H9 (cell line): ENCODE measurements around the gene ZKSCAN4. TPM values are rescaled to one million over a fixed set of nuclear protein-coding genes. Genes with fewer than 3 reads are reported as not detected.

Experiments used
- DNase-seq: peaks from one replicate; pipeline ENCODE4 v3.0.0-alpha.2; 2017
- H2AFZ ChIP-seq: one replicate; pipeline ENCODE4 v1.6.1; 2013; ENCODE audit warnings: mild to moderate bottlenecking, low read length, control low read depth, moderate library complexity
- H2AK5ac ChIP-seq: 2 replicates; pipeline ENCODE4 v1.6.1; 2013; ENCODE audit warnings: low read length, control low read depth, mixed read lengths; ENCODE audit not compliant: insufficient read length
- H2BK120ac ChIP-seq: one replicate; pipeline ENCODE4 v1.6.1; 2013; ENCODE audit warnings: low read depth, mild to moderate bottlenecking, low read length, control low read depth, inconsistent platforms; ENCODE audit not compliant: poor library complexity, severe bottlenecking
- H2BK12ac ChIP-seq: 2 replicates; pipeline ENCODE4 v1.6.1; 2013; ENCODE audit warnings: low read length, control low read depth, mixed read lengths, low read depth; ENCODE audit not compliant: insufficient read length
- H2BK15ac ChIP-seq: 2 replicates; pipeline ENCODE4 v1.6.1; 2013; ENCODE audit warnings: low read depth, low read length, control low read depth
- H2BK20ac ChIP-seq: one replicate; pipeline ENCODE4 v1.6.1; 2013; ENCODE audit warnings: low read depth, mild to moderate bottlenecking, low read length, control low read depth, inconsistent platforms; ENCODE audit not compliant: poor library complexity, severe bottlenecking
- H2BK5ac ChIP-seq: 2 replicates; pipeline ENCODE4 v1.6.1; 2013; ENCODE audit warnings: low read length, control low read depth, mixed read lengths; ENCODE audit not compliant: insufficient read length
- H3K14ac ChIP-seq: 2 replicates; pipeline ENCODE4 v1.6.1; 2013; ENCODE audit warnings: low read length, control low read depth; ENCODE audit not compliant: insufficient read depth
- H3K18ac ChIP-seq: 2 replicates; pipeline ENCODE4 v1.6.1; 2013; ENCODE audit warnings: low read depth, mild to moderate bottlenecking, mixed read lengths, low read length, control low read depth; ENCODE audit not compliant: insufficient read length
- H3K23ac ChIP-seq: 2 replicates; pipeline ENCODE4 v1.6.1; 2013; ENCODE audit warnings: low read length, control low read depth, mixed read lengths, low read depth; ENCODE audit not compliant: insufficient read length
- H3K23me2 ChIP-seq: 2 replicates; pipeline ENCODE4 v1.6.1; 2013; ENCODE audit warnings: low read depth, mild to moderate bottlenecking, mixed read lengths, low read length, control low read depth; ENCODE audit not compliant: insufficient read length, poor library complexity, severe bottlenecking
- H3K27ac ChIP-seq: 2 replicates; pipeline ENCODE4 v1.5.1; 2013; ENCODE audit warnings: low read length, control low read depth, mixed read lengths, low read depth; ENCODE audit not compliant: insufficient read length
- H3K27me3 ChIP-seq: 2 replicates; pipeline ENCODE4 v1.6.1; 2013; ENCODE audit warnings: low read length, control low read depth, inconsistent platforms; ENCODE audit not compliant: insufficient read depth
- H3K4ac ChIP-seq: 2 replicates; pipeline ENCODE4 v1.6.1; 2013; ENCODE audit warnings: low read depth, mild to moderate bottlenecking, control low read depth, inconsistent platforms, low read length, moderate library complexity
- H3K4me1 ChIP-seq: 2 replicates; pipeline ENCODE4 v1.6.1; 2013; ENCODE audit warnings: low read length, control low read depth, inconsistent platforms; ENCODE audit not compliant: insufficient read depth
- H3K4me2 ChIP-seq: 2 replicates; pipeline ENCODE4 v1.6.1; 2013; ENCODE audit warnings: low read length, control low read depth, mixed read lengths; ENCODE audit not compliant: insufficient read length, insufficient read depth
- H3K56ac ChIP-seq: 2 replicates; pipeline ENCODE4 v1.6.1; 2013; ENCODE audit warnings: low read depth, mild to moderate bottlenecking, mixed read lengths, low read length, control low read depth; ENCODE audit not compliant: insufficient read length
- H3K79me1 ChIP-seq: 2 replicates; pipeline ENCODE4 v1.6.1; 2013; ENCODE audit warnings: low read depth, mild to moderate bottlenecking, moderate library complexity, low read length, control low read depth, inconsistent platforms; ENCODE audit not compliant: insufficient read depth, poor library complexity, severe bottlenecking
- H3K79me2 ChIP-seq: 2 replicates; pipeline ENCODE4 v1.6.1; 2013; ENCODE audit warnings: low read length, control low read depth, inconsistent platforms; ENCODE audit not compliant: insufficient read depth
- H3K9ac ChIP-seq: 2 replicates; pipeline ENCODE4 v1.6.1; 2013; ENCODE audit warnings: low read length, control low read depth, mixed read lengths; ENCODE audit not compliant: insufficient read length; ENCODE audit errors: extremely low read depth
- H3K9me3 ChIP-seq: one replicate; pipeline ENCODE4 v1.6.1; 2013; ENCODE audit warnings: low read depth, low read length, inconsistent platforms; ENCODE audit not compliant: control insufficient read depth
- H3T11ph ChIP-seq: one replicate; pipeline ENCODE4 v1.6.1; 2013; ENCODE audit warnings: mild to moderate bottlenecking, low read length, control low read depth, inconsistent platforms
- H4K20me1 ChIP-seq: one replicate; pipeline ENCODE4 v1.6.1; 2013; ENCODE audit not compliant: control insufficient read depth, insufficient read length, insufficient read depth
- H4K5ac ChIP-seq: 2 replicates; pipeline ENCODE4 v1.6.1; 2013; ENCODE audit warnings: low read depth, mild to moderate bottlenecking, mixed read lengths, low read length, control low read depth; ENCODE audit not compliant: insufficient read length
- H4K8ac ChIP-seq: replicated peaks from 2 replicates; pipeline ENCODE4 v1.6.1; 2013; ENCODE audit warnings: low read length, control low read depth, mixed read lengths, low read depth; ENCODE audit not compliant: insufficient read length
- H4K91ac ChIP-seq: 2 replicates; pipeline ENCODE4 v1.6.1; 2013; ENCODE audit warnings: low read depth, mild to moderate bottlenecking, moderate library complexity, mixed read lengths, low read length, control low read depth; ENCODE audit not compliant: insufficient read length
- H3K27ac Mint-ChIP-seq, 3 experiments: 2 replicates in 2 of 3; 3 replicates in 1 of 3; pipeline ENCODE4 v1.8.0; 2020 to 2021; ENCODE audit warnings: mixed read lengths in 3 of 3, mild to moderate bottlenecking in 1 of 3, moderate library complexity in 1 of 3
- H3K27me3 Mint-ChIP-seq: 2 replicates; pipeline ENCODE4 v1.8.0; 2021; ENCODE audit warnings: low read depth, mild to moderate bottlenecking, moderate library complexity, mixed read lengths
- H3K36me3 Mint-ChIP-seq, 3 experiments: 2 replicates in 2 of 3; 3 replicates in 1 of 3; pipeline ENCODE4 v1.8.0; 2020 to 2021; ENCODE audit warnings: low read depth in 3 of 3, mixed read lengths in 3 of 3; ENCODE audit not compliant: insufficient read depth in 1 of 3
- H3K4me1 Mint-ChIP-seq, 2 experiments: 2 replicates each; pipeline ENCODE4 v1.8.0; 2020; ENCODE audit warnings: mixed read lengths in 2 of 2
- H3K4me3 Mint-ChIP-seq, 2 experiments: 2 replicates in 1 of 2; 3 replicates in 1 of 2; pipeline ENCODE4 v1.8.0; 2020 to 2021; ENCODE audit warnings: mild to moderate bottlenecking in 2 of 2, mixed read lengths in 2 of 2, moderate library complexity in 1 of 2
- H3K9me3 Mint-ChIP-seq, 2 experiments: 2 replicates in 1 of 2; 3 replicates in 1 of 2; pipeline ENCODE4 v1.8.0; 2020; ENCODE audit warnings: mild to moderate bottlenecking in 2 of 2, mixed read lengths in 2 of 2, moderate library complexity in 1 of 2
- CTCF ChIP-seq: fragments of 200-600 bp; sonication (generic); conservative IDR thresholded peaks from 3 replicates; pipeline ENCODE4 v1.8.0; 2021; ENCODE audit warnings: antibody characterized with exemption, mild to moderate bottlenecking
- WGBS: extraction: QIAGEN DNeasy Blood & Tissue Kit; methylation state at CpG from one replicate; pipeline ENCODE4 v1.1.7; 2013; ENCODE audit warnings: missing lambda C conversion rate, low lambda C conversion rate, mixed read lengths; ENCODE audit not compliant: insufficient read length; ENCODE audit errors: extremely low coverage; 5-methylcytosine and 5-hydroxymethylcytosine counted together
- total RNA-seq: library from RNA; stranded (reverse); gene quantifications from 2 replicates; pipeline ENCODE4 v1.2.1, GENCODE V29; 2021

ZKSCAN4 gene
- total RNA-seq, 1 experiment from 2014 or later, result 8.8 TPM

GRCh38 chr6:28207510-28208110 is 44.5 kb downstream of the ZKSCAN4 start:
- no peak overlapping the region for H2BK5ac ChIP-seq
- H3K23me2 ChIP-seq, result peaks cover 6% of the 10 kb centered on the region
- H2BK12ac ChIP-seq, result no peak overlapping the region
- H3K27me3 ChIP-seq, result peaks cover 47% of the 10 kb centered on the region
- H4K5ac ChIP-seq, result no peak overlapping the region
- H3K79me2 ChIP-seq, result no peaks in the 10 kb centered on the region
- H2BK20ac ChIP-seq, result no peak overlapping the region
- no peak overlapping the region for H4K8ac ChIP-seq
- TF ChIP-seq CTCF, result no peak
- Mint-ChIP-seq H3K27me3 (peaks cover 96% of the 10 kb centered on the region), H3K4me3 (peak overlapping the region; percentile 76 to 96), H3K27ac (peak overlapping the region in 1 of 3 experiments; percentile 54; a peak in 1 of 7 replicates), H3K36me3 (peaks cover 0 to 1% (median 0%) of the 10 kb centered on the region in 3 experiments; a peak in 1 of 7 replicates), H3K4me1 (peaks cover 22 to 30% of the 10 kb centered on the region in 2 experiments), H3K9me3 (peaks cover 0 to 7% of the 10 kb centered on the region in 2 experiments; a peak in 1 of 5 replicates)
- peak overlapping the region; percentile 97 for H3K4me2 ChIP-seq
- no peak overlapping the region for H2AK5ac ChIP-seq
- no peak overlapping the region for H3K27ac ChIP-seq
- H4K91ac ChIP-seq, result no peak overlapping the region
- no peak overlapping the region for H2BK120ac ChIP-seq
- no peak overlapping the region for H2BK15ac ChIP-seq
- H3K56ac ChIP-seq, result no peak overlapping the region
- no peaks in the 10 kb centered on the region for H3K9me3 ChIP-seq
- H2AFZ ChIP-seq, result no peak overlapping the region
- peaks cover 3% of the 10 kb centered on the region; the same call in 1 of the 2 replicates for H3K4me1 ChIP-seq
- DNase-seq, result peak; percentile 75
- peaks cover 2% of the 10 kb centered on the region for H4K20me1 ChIP-seq
- peak overlapping the region; percentile 39 for H3K9ac ChIP-seq
- no peak overlapping the region for H3T11ph ChIP-seq
- no peak overlapping the region for H3K18ac ChIP-seq
- WGBS, result no CpG with 5 or more reads among the region's 35 CpGs
- H3K14ac ChIP-seq, result no peak overlapping the region
- no peak overlapping the region for H3K4ac ChIP-seq
- H3K79me1 ChIP-seq, result no peaks in the 10 kb centered on the region
- H3K23ac ChIP-seq, result no peak overlapping the region
